MM.1S (cell line): ENCODE results near the gene MIEF1.

ENCODE experiments used
- DNase-seq: peaks from one replicate; pipeline ENCODE4 v3.0.0-alpha.2; 2015
- H2AFZ ChIP-seq: fragments of 300-600 bp; sonication (generic); 2 replicates; pipeline ENCODE4 v1.6.0; 2016; ENCODE audit warnings: antibody characterized with exemption, low read length
- H3F3A ChIP-seq: fragments of 300-600 bp; sonication (generic); 2 replicates; pipeline ENCODE4 v1.6.1; 2016; ENCODE audit warnings: mild to moderate bottlenecking, antibody characterized with exemption, low read length, moderate library complexity, mixed read lengths; ENCODE audit not compliant: insufficient read depth
- H3K27ac ChIP-seq: fragments of 300-600 bp; sonication (generic); 2 replicates; pipeline ENCODE4 v1.5.1; 2016; ENCODE audit warnings: mild to moderate bottlenecking, low read length
- H3K27me3 ChIP-seq: fragments of 300-600 bp; sonication (generic); replicated peaks from 2 replicates; pipeline ENCODE4 v1.6.0; 2016; ENCODE audit warnings: low read length; ENCODE audit not compliant: insufficient read depth
- H3K36me3 ChIP-seq: fragments of 300-600 bp; sonication (generic); replicated peaks from 2 replicates; pipeline ENCODE4 v1.6.1; 2016; ENCODE audit warnings: mild to moderate bottlenecking, low read length, mixed read lengths; ENCODE audit not compliant: insufficient read depth
- H3K4me1 ChIP-seq: fragments of 300-600 bp; sonication (generic); 2 replicates; pipeline ENCODE4 v1.6.1; 2016; ENCODE audit warnings: low read length, mixed read lengths
- H3K4me2 ChIP-seq: fragments of 300-600 bp; sonication (generic); 2 replicates; pipeline ENCODE4 v1.6.0; 2016; ENCODE audit warnings: low read depth, low read length
- H3K4me3 ChIP-seq: fragments of 300-600 bp; sonication (generic); 2 replicates; pipeline ENCODE4 v1.5.1; 2016; ENCODE audit warnings: low read length, mixed read lengths
- H3K79me2 ChIP-seq: fragments of 300-600 bp; sonication (generic); 2 replicates; pipeline ENCODE4 v1.6.1; 2016; ENCODE audit warnings: mixed run types, low read length, mixed read lengths
- H3K9ac ChIP-seq: fragments of 300-600 bp; sonication (generic); 2 replicates; pipeline ENCODE4 v1.6.1; 2016; ENCODE audit warnings: low read length, mixed read lengths
- H3K9me2 ChIP-seq: fragments of 300-600 bp; sonication (generic); replicated peaks from 2 replicates; pipeline ENCODE4 v1.6.1; 2016; ENCODE audit warnings: mild to moderate bottlenecking, low read length, mixed read lengths; ENCODE audit not compliant: insufficient read depth
- H3K9me3 ChIP-seq: fragments of 300-600 bp; sonication (generic); replicated peaks from 2 replicates; pipeline ENCODE4 v1.6.1; 2016; ENCODE audit warnings: mild to moderate bottlenecking, low read length, mixed read lengths; ENCODE audit not compliant: insufficient read depth
- H4K20me1 ChIP-seq: fragments of 300-600 bp; sonication (generic); 2 replicates; pipeline ENCODE4 v1.6.1; 2016; ENCODE audit warnings: mild to moderate bottlenecking, low read length, moderate library complexity, mixed read lengths; ENCODE audit not compliant: insufficient read depth
- EZH2 ChIP-seq: fragments of 300-600 bp; sonication (generic); optimal IDR thresholded peaks from 2 replicates; pipeline ENCODE3; 2017; ENCODE audit warnings: low read depth, mild to moderate bottlenecking, antibody characterized with exemption, low read length, mixed read lengths
- EZH2phosphoT487 ChIP-seq: fragments of 300-600 bp; sonication (generic); IDR thresholded peaks from 2 replicates; pipeline ENCODE4 v1.6.1; 2018; ENCODE audit warnings: antibody characterized with exemption, low read length
- TF ChIP-seq, protein P1 (sequence below): fragments of 300-600 bp; sonication (generic); IDR thresholded peaks from 2 replicates; pipeline ENCODE4 v1.5.1; 2016; ENCODE audit warnings: antibody characterized with exemption, low read length, mixed read lengths

Gene MIEF1

DNA sequence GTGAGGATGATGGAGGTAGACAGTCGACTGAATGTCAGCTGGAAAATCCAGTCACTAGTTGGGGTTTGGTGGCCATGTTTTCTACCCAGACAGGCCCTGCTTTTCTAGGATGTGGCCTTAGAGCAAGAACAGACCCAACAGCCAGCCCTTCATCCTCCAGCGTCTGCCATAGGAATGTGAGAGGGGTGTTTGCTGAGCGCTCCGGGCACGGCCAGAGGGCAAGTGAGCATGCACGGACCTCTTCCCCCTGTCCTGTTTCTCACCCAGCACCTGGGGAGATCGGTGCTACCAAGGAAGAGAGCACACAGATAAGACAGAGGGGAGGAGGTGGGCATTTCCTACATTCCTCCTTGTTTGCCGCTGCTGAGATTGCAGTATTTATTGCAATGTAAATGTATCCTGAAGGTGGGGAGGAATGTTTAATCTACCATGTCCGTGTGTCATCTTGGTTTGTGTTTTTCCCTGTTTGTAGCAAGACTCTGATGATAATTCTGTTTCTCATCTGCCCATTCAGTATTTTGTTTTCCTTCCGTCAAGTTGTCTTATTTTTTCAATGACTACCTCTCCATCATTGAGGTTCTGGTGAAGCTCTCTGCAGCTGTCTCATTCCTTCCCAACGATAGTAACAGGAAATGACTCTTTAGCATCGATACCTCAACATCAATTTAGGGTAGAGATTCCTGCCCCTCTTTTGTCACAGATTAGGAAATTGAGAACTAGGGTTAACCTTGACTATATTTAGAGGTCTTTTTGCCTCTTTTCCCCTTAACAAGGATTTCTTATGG lies 13.4 kb downstream of the MIEF1 start:
- peaks cover 50% of the 10 kb centered on the region for H3K4me1 ChIP-seq
- no peaks in the 10 kb centered on the region for H3K27me3 ChIP-seq
- H4K20me1 ChIP-seq, result no peaks in the 10 kb centered on the region
- no peak overlapping the region for H2AFZ ChIP-seq
- peaks cover 10% of the 10 kb centered on the region for H3K36me3 ChIP-seq
- H3K9ac ChIP-seq, result peak overlapping the region; percentile 34
- peak overlapping the region; percentile 18; the same call in 1 of the 2 replicates for H3K4me3 ChIP-seq
- peak; percentile 22 for DNase-seq
- peak overlapping the region; percentile 88 for H3K27ac ChIP-seq
- TF ChIP-seq, protein P1, sequence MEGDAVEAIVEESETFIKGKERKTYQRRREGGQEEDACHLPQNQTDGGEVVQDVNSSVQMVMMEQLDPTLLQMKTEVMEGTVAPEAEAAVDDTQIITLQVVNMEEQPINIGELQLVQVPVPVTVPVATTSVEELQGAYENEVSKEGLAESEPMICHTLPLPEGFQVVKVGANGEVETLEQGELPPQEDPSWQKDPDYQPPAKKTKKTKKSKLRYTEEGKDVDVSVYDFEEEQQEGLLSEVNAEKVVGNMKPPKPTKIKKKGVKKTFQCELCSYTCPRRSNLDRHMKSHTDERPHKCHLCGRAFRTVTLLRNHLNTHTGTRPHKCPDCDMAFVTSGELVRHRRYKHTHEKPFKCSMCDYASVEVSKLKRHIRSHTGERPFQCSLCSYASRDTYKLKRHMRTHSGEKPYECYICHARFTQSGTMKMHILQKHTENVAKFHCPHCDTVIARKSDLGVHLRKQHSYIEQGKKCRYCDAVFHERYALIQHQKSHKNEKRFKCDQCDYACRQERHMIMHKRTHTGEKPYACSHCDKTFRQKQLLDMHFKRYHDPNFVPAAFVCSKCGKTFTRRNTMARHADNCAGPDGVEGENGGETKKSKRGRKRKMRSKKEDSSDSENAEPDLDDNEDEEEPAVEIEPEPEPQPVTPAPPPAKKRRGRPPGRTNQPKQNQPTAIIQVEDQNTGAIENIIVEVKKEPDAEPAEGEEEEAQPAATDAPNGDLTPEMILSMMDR, result no peak
- TF ChIP-seq EZH2phosphoT487 (no peak), EZH2 (no peak)
- no peaks in the 10 kb centered on the region for H3K9me2 ChIP-seq
- peak overlapping the region; percentile 53 for H3K4me2 ChIP-seq
- H3K9me3 ChIP-seq, result no peaks in the 10 kb centered on the region
- peaks cover 80% of the 10 kb centered on the region for H3K79me2 ChIP-seq
- peaks cover 50% of the 10 kb centered on the region for H3F3A ChIP-seq

DNA sequence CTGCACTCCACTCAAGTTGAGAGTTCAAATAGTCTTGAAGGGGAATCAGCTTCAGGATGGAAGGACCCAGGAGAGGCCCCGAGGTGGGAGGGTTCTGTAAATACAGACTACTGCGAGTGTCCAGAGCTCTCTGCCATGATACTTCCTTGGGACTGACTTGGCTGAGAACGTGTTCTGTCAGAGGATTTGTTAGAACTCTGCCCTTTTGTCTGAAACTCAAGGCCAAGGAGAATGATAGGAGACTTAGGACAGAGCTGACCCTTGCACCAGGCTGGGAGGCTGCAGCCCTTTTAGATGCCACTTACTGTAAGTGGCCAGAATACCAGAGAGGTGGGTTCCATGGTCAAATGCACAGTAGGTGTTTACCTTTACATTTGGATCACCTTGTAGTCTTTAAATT lies 15.4 kb downstream of the MIEF1 start:
- Histone ChIP-seq H3K4me3 (no peak overlapping the region), H3K4me1 (peaks cover 54% of the 10 kb centered on the region), H2AFZ (no peak overlapping the region), H3K79me2 (peaks cover 80% of the 10 kb centered on the region), H3K36me3 (peaks cover 21% of the 10 kb centered on the region), H3K27ac (no peak overlapping the region), H3F3A (peaks cover 70% of the 10 kb centered on the region), H3K4me2 (no peak overlapping the region), H3K9ac (no peak overlapping the region), H3K9me2 (no peaks in the 10 kb centered on the region), H3K9me3 (no peaks in the 10 kb centered on the region), H4K20me1 (peaks cover 14% of the 10 kb centered on the region), H3K27me3 (no peaks in the 10 kb centered on the region)
- TF ChIP-seq EZH2 (no peak), EZH2phosphoT487 (no peak)
- TF ChIP-seq, protein P1, result no peak
- no peak for DNase-seq

DNA sequence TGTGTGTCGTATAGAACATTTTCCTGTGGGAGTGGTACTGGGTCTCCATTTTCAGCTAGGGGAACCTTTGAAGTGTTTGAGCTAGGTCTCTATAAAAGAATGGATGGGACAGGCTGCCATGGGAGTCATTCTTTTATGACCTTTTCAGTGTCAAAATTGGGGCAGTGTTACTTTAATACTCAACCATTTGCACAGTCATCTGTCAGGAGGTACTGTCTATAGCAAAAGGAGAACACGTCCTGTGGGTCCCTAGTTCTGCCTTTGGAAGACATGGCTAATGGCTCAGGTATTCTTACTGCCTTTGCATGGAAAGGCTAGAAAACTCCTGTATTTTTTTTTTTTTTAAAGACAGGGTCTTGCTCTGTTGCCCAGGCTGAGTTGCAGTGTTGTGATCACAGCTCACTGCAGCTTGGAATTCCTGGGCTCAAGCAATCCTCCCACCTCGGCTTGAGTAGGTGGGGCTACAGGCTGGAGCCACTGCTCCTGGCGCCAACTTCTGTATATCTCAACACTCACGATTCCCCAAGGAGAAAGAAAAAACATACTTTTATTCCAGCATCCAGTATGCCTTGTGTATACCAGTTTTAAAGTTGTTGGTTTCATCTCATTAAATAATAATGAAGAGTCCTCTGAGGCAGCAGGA lies 16.2 kb downstream of the MIEF1 start:
- TF ChIP-seq EZH2phosphoT487 (no peak), EZH2 (no peak)
- TF ChIP-seq, protein P1, result no peak
- Histone ChIP-seq H3F3A (peaks cover 78% of the 10 kb centered on the region), H3K9ac (peak overlapping the region; percentile 100; the same call in 1 of the 2 replicates), H3K27ac (peak overlapping the region; percentile 85; the same call in 1 of the 2 replicates), H3K4me1 (peaks cover 57% of the 10 kb centered on the region), H3K9me3 (no peaks in the 10 kb centered on the region), H2AFZ (no peak overlapping the region), H3K36me3 (peaks cover 22% of the 10 kb centered on the region), H3K4me3 (0 out of 2 replicates have a peak overlapping the region, but pooled peaks have one; percentile 100), H3K4me2 (peak overlapping the region; percentile 70; the same call in 1 of the 2 replicates), H3K27me3 (no peaks in the 10 kb centered on the region), H3K79me2 (peaks cover 86% of the 10 kb centered on the region), H3K9me2 (no peaks in the 10 kb centered on the region), H4K20me1 (peaks cover 22% of the 10 kb centered on the region)
- no peak for DNase-seq
